ENCODE results near the gene CALML4. TPM values are rescaled to one million over a fixed set of nuclear protein-coding genes. Genes with fewer than 3 reads are reported as not detected.

The CALML4 gene
- polyA plus RNA-seq, 1 experiment: 1.6 TPM

DNA sequence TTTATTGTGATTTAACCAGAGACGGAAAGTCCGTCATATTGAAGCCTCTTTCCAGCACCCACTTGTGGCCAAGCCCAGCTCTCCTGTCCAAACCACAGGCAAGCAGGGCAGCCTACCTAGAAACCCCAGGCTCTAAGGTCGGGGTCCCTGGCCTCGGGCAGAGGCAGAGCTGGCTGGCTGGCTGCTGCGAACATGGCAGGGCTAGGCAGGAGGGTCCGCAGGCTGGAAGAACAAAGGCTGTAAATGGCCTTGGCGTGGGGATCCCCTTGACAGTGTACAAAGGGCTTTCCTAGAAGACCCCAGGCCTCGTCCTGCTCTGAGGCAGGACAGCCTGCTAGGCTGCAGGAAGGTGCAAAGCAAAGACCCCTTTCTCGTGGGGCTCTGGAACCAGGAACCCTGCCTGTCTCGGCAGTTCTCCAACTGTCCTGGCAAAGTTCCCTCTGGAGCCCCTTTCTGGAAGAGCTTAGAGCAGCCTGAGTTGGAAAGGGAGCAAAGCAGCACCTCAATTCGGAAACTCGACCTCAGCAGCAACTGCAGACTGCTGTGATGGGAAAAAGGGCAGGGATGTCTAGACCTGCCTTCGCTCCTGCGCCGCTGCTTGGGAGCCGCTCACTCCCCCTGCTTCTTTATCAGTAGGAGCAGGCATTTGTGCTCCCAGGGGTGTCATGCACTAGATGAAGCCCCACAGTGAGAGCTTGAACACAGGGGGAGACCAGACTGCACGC lies 8.5 kb downstream of the CALML4 start:
- Histone ChIP-seq H3K27me3 (ENCODE audit: control insufficient read depth, insufficient read depth, low read length) (no peaks in the 10 kb centered on the region), H3K9me3 (ENCODE audit: control insufficient read depth, insufficient read depth, low read length) (no peaks in the 10 kb centered on the region), H3K27ac (ENCODE audit: low read depth, low read length) (no peak overlapping the region), H3K4me3 (ENCODE audit: low read depth, low read length) (no peak overlapping the region)
- CTCF ChIA-PET: no interaction called here
- TF ChIP-seq, protein P1, sequence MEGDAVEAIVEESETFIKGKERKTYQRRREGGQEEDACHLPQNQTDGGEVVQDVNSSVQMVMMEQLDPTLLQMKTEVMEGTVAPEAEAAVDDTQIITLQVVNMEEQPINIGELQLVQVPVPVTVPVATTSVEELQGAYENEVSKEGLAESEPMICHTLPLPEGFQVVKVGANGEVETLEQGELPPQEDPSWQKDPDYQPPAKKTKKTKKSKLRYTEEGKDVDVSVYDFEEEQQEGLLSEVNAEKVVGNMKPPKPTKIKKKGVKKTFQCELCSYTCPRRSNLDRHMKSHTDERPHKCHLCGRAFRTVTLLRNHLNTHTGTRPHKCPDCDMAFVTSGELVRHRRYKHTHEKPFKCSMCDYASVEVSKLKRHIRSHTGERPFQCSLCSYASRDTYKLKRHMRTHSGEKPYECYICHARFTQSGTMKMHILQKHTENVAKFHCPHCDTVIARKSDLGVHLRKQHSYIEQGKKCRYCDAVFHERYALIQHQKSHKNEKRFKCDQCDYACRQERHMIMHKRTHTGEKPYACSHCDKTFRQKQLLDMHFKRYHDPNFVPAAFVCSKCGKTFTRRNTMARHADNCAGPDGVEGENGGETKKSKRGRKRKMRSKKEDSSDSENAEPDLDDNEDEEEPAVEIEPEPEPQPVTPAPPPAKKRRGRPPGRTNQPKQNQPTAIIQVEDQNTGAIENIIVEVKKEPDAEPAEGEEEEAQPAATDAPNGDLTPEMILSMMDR (IDR thresholded peaks at IDR 0.05; ENCODE audit: low read depth, low read length): no peak
- DNase-seq (ENCODE audit: low read depth, low spot score): no peak
- POLR2A ChIA-PET: no interaction called here

DNA sequence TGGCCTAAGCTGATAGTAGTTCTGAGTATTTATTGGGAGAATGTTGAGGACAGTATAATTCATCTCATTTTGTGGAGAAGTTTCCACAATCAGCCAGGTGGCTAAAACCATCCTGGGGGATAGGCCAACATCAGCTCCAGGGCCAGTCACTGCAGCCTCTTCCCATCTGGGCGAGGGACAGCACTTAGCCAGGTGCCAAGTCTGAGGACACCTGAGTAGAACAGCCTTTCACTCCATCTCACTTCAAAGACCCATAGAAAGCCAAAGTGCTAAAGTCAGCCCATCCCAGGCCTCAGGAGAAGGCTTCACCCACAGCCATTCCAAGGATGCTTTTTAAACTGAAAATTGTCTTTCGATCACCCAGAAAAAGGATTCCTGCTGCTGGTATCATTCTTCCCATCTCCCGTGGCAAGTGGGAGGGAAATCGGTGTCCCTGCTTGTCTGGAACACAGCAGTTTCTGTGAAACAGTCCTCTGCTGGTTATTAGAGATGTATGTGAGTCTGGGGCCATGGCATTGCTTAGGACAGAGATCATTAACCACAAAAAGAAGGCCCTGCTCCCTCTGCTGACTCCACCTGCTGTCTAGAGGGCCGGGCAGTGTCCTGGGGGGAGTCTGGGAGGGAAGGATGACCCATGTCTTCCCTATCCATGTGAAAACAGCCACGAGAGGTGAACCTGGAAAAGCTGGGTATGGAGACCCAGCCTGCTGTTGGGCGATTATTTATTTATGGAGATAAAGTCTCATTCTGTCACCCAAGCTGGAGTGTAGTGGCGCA lies 9.6 kb downstream of the CALML4 start:
- TF ChIP-seq, protein P1 (IDR thresholded peaks at IDR 0.05; ENCODE audit: low read depth, low read length): no peak
- ChIA-PET CTCF (interaction anchor here (0.9 kb wide), 1 partner anchor 43 kb away, joined by 9 read pairs; no protein-coding TSS in a partner anchor), POLR2A (interaction anchor here (0.6 to 0.7 kb wide), 3 partner anchors 17 to 946 kb away, joined by 3 read pairs; no protein-coding TSS in a partner anchor)
- H3K4me3 ChIP-seq (ENCODE audit: low read depth, low read length): no peak overlapping the region
- H3K27ac ChIP-seq (ENCODE audit: low read depth, low read length): no peak overlapping the region
- H3K9me3 ChIP-seq (ENCODE audit: control insufficient read depth, insufficient read depth, low read length): no peaks in the 10 kb centered on the region
- no peak for DNase-seq (ENCODE audit: low read depth, low spot score)
- no peaks in the 10 kb centered on the region for H3K27me3 ChIP-seq (ENCODE audit: control insufficient read depth, insufficient read depth, low read length)

DNA sequence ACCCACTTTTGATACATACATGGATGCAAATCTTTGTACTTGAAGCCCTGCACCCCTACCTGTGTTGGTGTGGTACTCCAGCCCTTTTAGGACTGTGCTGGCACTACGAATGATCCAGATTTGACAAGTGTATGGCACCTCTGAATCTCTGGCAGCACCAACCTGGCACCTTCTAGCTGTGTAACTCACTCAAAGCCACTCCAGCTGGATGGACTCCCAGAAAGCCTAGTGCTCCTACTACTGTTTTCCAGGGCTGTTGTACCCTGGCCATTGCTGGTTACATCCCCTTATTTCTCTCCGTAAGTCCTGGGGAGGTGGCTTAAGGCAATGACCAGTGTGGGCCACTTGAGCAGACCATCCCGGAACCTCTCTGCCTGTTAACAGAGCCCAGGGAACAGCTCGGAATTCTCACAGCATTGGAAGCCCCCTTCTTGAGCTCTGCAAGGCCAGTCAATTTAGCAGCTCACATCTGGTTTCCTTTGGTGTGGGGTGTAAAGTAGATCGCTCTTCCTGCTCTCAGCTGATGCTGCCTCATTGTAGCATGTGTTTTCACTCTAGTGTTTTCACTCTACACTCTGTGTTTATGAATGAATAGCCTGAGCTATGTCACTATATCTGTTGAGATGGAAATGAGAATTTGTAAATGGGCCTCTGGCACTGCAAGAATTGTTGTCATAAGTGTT lies 12.2 kb downstream of the CALML4 start:
- DNase-seq (ENCODE audit: low read depth, low spot score): no peak
- Histone ChIP-seq H3K4me3 (ENCODE audit: low read depth, low read length) (no peak overlapping the region), H3K27me3 (ENCODE audit: control insufficient read depth, insufficient read depth, low read length) (no peaks in the 10 kb centered on the region), H3K9me3 (ENCODE audit: control insufficient read depth, insufficient read depth, low read length) (no peaks in the 10 kb centered on the region), H3K27ac (ENCODE audit: low read depth, low read length) (no peak overlapping the region)
- POLR2A ChIA-PET: no interaction called here
- CTCF ChIA-PET: interaction anchor here (1.4 kb wide), 1 partner anchor 18 kb away, joined by 6 read pairs; no protein-coding TSS in a partner anchor
- TF ChIP-seq, protein P1 (IDR thresholded peaks at IDR 0.05; ENCODE audit: low read depth, low read length): no peak

DNA sequence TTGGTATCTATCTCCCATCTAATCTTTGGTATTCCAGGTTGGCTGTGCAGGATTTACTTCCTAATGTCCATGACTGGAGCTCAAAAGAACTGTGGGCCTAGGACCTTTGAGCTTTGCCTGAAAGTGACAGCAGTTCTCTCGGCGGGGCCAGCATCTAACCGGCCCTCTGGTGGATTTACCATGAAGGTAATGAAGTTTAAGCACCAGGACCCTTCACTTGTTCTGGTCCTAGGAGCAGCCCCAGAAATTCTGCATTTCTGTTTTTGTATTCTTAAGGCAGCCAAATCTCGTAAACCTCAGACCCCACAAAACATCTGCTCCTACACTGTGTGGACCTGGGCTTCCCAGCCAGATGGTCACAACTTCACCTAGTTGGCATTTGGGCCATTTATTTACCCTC lies 13.0 kb downstream of the CALML4 start:
- H3K4me3 ChIP-seq (ENCODE audit: low read depth, low read length): no peak overlapping the region
- no peaks in the 10 kb centered on the region for H3K27me3 ChIP-seq (ENCODE audit: control insufficient read depth, insufficient read depth, low read length)
- no peak overlapping the region for H3K27ac ChIP-seq (ENCODE audit: low read depth, low read length)
- TF ChIP-seq, protein P1 (IDR thresholded peaks at IDR 0.05; ENCODE audit: low read depth, low read length): no peak
- no peaks in the 10 kb centered on the region for H3K9me3 ChIP-seq (ENCODE audit: control insufficient read depth, insufficient read depth, low read length)
- POLR2A ChIA-PET: no interaction called here
- no peak for DNase-seq (ENCODE audit: low read depth, low spot score)
- CTCF ChIA-PET: interaction anchor here (1.6 kb wide), 1 partner anchor 19 kb away, joined by 5 read pairs; no protein-coding TSS in a partner anchor
